ENCODE measurements around the gene PRKCE. TPM values are rescaled to one million over a fixed set of nuclear protein-coding genes. Genes with fewer than 3 reads are reported as not detected.

Gene PRKCE
- total RNA-seq, 1 experiment from 2014 or later: 17.7 TPM

DNA sequence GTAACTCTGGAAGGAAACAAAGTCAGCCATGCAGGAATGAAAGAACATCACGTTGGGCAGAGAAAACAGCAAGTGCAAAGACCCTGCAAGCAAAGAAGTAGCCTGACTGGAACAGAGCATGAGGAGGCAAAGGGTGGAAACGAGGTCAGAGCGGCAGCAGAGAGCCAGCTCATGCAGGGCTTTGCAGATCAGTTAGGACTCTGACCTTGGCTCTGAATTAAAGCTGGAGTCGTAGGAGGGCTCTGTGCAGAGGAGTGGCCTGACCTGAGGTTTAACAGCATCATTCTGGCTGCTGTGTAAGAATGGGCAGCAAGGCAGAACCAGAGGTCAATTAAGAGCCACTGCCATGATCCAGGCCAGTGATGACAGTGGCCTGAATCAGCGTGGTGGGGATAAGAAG, 220.7 kb downstream of the PRKCE start:
- intact Hi-C loops (cut with micrococcal nuclease; ENCODE audit: unreplicated experiment): no loop called here
- CTCF ChIA-PET: no interaction called here
- Mint-ChIP-seq H3K4me1 (ENCODE audit: low read depth, unreplicated experiment) (peaks cover 13% of the 10 kb centered on the region), H3K4me3 (ENCODE audit: low read depth, unreplicated experiment) (no peak overlapping the region), H3K27me3 (ENCODE audit: unreplicated experiment) (no peaks in the 10 kb centered on the region), H3K36me3 (ENCODE audit: insufficient read depth, unreplicated experiment) (no peaks in the 10 kb centered on the region), H3K27ac (ENCODE audit: unreplicated experiment) (no peak overlapping the region), H3K9me3 (ENCODE audit: low read depth, unreplicated experiment) (peaks cover 2% of the 10 kb centered on the region)
- TF ChIP-seq, protein P1, sequence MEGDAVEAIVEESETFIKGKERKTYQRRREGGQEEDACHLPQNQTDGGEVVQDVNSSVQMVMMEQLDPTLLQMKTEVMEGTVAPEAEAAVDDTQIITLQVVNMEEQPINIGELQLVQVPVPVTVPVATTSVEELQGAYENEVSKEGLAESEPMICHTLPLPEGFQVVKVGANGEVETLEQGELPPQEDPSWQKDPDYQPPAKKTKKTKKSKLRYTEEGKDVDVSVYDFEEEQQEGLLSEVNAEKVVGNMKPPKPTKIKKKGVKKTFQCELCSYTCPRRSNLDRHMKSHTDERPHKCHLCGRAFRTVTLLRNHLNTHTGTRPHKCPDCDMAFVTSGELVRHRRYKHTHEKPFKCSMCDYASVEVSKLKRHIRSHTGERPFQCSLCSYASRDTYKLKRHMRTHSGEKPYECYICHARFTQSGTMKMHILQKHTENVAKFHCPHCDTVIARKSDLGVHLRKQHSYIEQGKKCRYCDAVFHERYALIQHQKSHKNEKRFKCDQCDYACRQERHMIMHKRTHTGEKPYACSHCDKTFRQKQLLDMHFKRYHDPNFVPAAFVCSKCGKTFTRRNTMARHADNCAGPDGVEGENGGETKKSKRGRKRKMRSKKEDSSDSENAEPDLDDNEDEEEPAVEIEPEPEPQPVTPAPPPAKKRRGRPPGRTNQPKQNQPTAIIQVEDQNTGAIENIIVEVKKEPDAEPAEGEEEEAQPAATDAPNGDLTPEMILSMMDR (IDR thresholded peaks at IDR 0.05; ENCODE audit: unreplicated experiment): no peak
- BruUV-seq (replicated peaks): no TSS peak
- DNase-seq: no peak

DNA sequence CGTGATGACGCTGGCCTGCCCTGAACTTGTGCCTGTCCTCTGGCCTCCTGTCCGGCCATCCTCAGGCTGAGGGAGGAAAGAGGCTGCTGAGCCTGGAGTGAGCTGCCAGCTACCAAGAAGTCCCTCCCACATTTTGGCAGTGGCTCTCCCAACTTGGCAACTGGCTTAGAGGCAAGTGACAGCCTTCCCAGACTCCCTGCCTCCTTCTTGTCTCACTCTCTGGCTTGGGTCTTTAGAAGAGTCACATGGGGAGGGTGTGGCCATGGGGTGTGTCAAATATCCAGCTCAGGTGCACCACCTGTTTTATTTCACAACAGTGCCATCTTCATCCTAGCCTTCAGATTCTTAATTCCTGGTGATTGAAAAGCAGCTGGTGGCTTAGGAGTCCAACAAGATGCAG, 222.9 kb downstream of the PRKCE start:
- no peak for DNase-seq
- TF ChIP-seq, protein P1 (IDR thresholded peaks at IDR 0.05; ENCODE audit: unreplicated experiment): no peak
- Mint-ChIP-seq H3K9me3 (ENCODE audit: low read depth, unreplicated experiment) (peaks cover 2% of the 10 kb centered on the region), H3K4me3 (ENCODE audit: low read depth, unreplicated experiment) (no peak overlapping the region), H3K4me1 (ENCODE audit: low read depth, unreplicated experiment) (peaks cover 13% of the 10 kb centered on the region), H3K27me3 (ENCODE audit: unreplicated experiment) (no peaks in the 10 kb centered on the region), H3K36me3 (ENCODE audit: insufficient read depth, unreplicated experiment) (no peaks in the 10 kb centered on the region), H3K27ac (ENCODE audit: unreplicated experiment) (no peak overlapping the region)
- intact Hi-C loops (cut with micrococcal nuclease; ENCODE audit: unreplicated experiment): no loop called here
- BruUV-seq (replicated peaks): no TSS peak
- CTCF ChIA-PET: no interaction called here

DNA sequence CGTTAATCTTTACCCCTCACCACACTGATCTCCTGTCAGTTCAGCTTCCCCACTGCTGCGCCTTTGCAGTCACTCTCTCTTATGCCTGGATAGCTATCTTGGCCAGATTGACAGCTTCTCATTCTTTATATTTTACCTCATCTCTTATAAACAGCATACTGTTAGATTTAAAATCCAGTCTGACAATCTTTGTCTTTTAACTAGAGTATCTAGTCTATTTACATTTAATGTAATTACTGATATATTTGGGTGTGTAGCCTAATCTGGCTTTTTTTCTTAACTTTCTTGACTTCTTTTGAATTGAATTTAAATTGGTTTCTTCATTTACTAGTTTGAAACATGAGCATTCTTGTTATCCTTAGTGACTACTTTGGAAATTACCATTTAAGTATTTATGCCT, 225.1 kb downstream of the PRKCE start:
- H3K36me3 Mint-ChIP-seq (ENCODE audit: insufficient read depth, unreplicated experiment): no peaks in the 10 kb centered on the region
- H3K27ac Mint-ChIP-seq (ENCODE audit: unreplicated experiment): no peak overlapping the region
- DNase-seq: no peak
- peaks cover 11% of the 10 kb centered on the region for H3K4me1 Mint-ChIP-seq (ENCODE audit: low read depth, unreplicated experiment)
- no peak overlapping the region for H3K4me3 Mint-ChIP-seq (ENCODE audit: low read depth, unreplicated experiment)
- CTCF ChIA-PET: no interaction called here
- no peaks in the 10 kb centered on the region for H3K27me3 Mint-ChIP-seq (ENCODE audit: unreplicated experiment)
- intact Hi-C loops (cut with micrococcal nuclease; ENCODE audit: unreplicated experiment): no loop called here
- H3K9me3 Mint-ChIP-seq (ENCODE audit: low read depth, unreplicated experiment): peaks cover 2% of the 10 kb centered on the region
- TF ChIP-seq, protein P1 (IDR thresholded peaks at IDR 0.05; ENCODE audit: unreplicated experiment): no peak
- BruUV-seq (replicated peaks): no TSS peak

DNA sequence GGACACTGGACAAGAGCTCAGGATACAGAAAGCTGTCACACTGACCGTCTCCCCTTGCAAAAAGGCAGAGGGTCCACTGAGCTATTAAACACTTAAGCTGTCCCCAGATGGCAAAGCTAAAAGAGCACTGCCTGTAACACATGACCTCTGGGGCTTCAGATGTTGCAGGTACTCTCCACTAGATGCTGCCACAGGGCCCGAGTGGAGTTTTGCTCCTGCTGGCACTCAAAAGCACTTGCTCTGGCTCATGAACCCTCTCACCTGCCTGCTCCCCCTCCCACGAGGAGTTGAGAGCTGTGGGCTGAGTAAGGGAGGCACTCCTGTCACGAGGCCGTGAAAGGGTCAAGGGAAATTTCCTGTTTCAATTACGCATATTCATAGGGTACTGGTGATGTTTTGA, 227.9 kb downstream of the PRKCE start:
- intact Hi-C loops (cut with micrococcal nuclease; ENCODE audit: unreplicated experiment): no loop called here
- H3K36me3 Mint-ChIP-seq (ENCODE audit: insufficient read depth, unreplicated experiment): no peaks in the 10 kb centered on the region
- TF ChIP-seq, protein P1 (IDR thresholded peaks at IDR 0.05; ENCODE audit: unreplicated experiment): no peak
- H3K4me3 Mint-ChIP-seq (ENCODE audit: low read depth, unreplicated experiment): no peak overlapping the region
- H3K9me3 Mint-ChIP-seq (ENCODE audit: low read depth, unreplicated experiment): no peaks in the 10 kb centered on the region
- H3K27me3 Mint-ChIP-seq (ENCODE audit: unreplicated experiment): no peaks in the 10 kb centered on the region
- CTCF ChIA-PET: no interaction called here
- no peaks in the 10 kb centered on the region for H3K4me1 Mint-ChIP-seq (ENCODE audit: low read depth, unreplicated experiment)
- no peak for DNase-seq
- BruUV-seq (replicated peaks): no TSS peak
- H3K27ac Mint-ChIP-seq (ENCODE audit: unreplicated experiment): no peak overlapping the region

DNA sequence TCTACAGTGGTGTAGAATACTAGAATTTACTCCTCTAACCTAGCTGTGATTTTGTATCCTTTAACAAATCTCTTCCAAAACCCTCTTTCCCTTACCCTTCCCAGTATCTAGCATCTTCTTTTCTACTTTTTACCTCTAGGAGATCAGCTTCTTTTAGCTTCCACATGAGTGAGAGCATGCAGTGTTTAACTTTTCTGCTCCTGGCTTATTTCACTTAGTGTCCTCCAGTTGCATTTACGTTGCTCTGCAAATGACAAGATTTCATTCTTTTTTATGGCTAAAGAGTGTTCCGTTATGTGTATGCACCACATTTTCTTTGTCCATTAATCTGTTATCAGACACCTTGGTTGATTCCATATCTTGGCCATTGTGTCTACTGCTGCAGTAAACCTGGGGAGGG, 228.5 kb downstream of the PRKCE start:
- TF ChIP-seq, protein P1 (IDR thresholded peaks at IDR 0.05; ENCODE audit: unreplicated experiment): no peak
- CTCF ChIA-PET: no interaction called here
- no peak overlapping the region for H3K27ac Mint-ChIP-seq (ENCODE audit: unreplicated experiment)
- no peaks in the 10 kb centered on the region for H3K4me1 Mint-ChIP-seq (ENCODE audit: low read depth, unreplicated experiment)
- H3K4me3 Mint-ChIP-seq (ENCODE audit: low read depth, unreplicated experiment): no peak overlapping the region
- intact Hi-C loops (cut with micrococcal nuclease; ENCODE audit: unreplicated experiment): no loop called here
- no peaks in the 10 kb centered on the region for H3K27me3 Mint-ChIP-seq (ENCODE audit: unreplicated experiment)
- H3K36me3 Mint-ChIP-seq (ENCODE audit: insufficient read depth, unreplicated experiment): no peaks in the 10 kb centered on the region
- H3K9me3 Mint-ChIP-seq (ENCODE audit: low read depth, unreplicated experiment): no peaks in the 10 kb centered on the region
- no TSS peak for BruUV-seq (replicated peaks)
- DNase-seq: no peak

Data from Calu3 (cell line).